ENCODE data around the gene ADGRV1. TPM values are rescaled to one million over a fixed set of nuclear protein-coding genes. Genes with fewer than 3 reads are reported as not detected.

ADGRV1 gene
- total RNA-seq, 1 donor from 2014 or later: 31.9 TPM

DNA sequence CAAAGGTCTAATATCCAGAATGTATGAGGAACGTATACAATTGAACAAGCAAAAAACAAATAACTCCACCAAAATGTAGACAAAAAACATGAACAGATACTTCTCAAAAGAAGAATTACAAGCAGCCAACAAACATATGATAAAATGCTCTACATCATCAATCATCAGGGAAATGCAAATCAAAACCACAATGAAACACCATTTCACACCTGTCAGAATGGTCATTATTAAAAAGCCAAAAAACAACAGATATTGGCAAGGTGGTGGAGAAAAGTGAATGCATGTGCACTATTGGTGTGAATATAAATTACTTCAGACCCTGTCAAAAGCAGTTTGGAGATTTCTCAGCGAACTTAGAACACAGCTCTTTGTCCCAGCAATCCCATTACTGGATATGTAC lies 510.8 kb downstream of the ADGRV1 start:
- no peak for DNase-seq (ENCODE audit: low spot score)

DNA sequence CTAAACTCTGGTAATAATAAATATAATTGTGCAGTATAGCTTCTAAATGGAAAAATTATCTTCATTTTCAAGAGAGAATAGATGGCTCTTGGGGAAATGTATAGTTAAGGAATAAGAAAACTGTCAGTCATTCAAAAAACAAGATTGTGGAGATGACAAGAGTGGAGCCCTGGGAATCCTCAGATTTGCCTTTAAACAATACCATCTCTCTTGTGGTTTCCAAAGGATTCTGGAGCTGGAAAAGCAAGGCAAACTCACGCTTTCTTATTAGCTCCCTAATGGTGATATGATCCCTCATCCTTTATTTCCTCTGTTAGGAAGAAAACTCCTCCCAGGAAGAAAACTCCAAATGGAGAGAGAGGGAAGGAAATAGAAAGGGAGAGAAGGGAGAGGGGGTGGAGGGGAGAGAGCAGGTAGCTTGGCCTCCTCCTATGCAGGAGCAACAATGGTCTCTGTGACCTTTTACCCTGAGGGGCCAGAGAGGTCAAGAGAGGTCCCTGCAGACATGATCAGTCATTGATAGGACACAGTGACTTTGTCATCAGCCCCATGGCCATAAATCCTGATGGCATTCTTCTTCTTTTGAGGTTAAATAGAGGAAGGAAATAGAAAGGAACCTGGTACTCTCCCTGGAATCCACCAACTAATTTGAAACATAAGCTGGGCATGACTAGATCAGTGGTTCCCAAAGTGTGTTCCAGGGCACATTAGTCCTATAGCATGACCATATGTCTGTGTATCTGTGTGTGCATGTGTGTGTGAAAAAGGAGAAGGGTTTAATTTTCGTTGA lies 512.4 kb downstream of the ADGRV1 start:
- no peak for DNase-seq (ENCODE audit: low spot score)

DNA sequence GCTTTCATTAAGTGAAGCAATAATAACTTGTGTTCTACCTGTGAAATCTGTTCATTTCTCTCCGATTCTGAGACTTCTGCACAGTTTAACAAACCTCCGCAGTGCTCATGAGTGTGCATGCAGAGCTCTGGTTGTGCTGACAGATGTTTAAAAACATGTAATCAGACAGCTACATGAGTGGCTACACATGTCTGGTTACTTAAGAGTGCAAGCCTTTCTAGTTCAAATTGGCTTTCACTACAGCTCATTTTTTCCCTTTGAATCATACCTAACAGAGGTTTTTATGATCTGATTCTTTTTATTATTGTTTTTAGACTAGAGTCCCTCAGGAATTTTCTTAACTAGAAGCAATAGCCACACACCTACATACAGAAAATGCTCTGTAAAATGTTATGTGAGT lies 514.3 kb downstream of the ADGRV1 start:
- DNase-seq (ENCODE audit: low spot score): no peak

DNA sequence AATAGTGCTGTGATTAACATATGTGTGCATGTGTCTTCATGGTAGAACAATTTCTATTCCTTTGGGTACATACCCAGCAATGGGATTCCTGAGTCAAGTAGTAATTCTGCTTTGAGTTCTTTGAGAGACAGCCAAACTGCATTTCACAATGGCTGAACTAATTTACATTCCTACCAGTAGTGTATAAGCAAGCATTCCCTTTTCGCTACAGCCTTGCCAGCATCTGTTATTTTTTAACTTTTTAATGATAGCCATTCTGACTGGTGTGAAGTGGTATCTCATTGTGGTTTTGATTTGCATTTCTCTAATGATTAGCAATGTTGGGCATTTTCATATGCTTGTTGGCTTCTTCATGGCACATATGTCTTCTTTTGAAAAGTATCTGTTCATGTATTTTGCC lies 516.0 kb downstream of the ADGRV1 start:
- DNase-seq (ENCODE audit: low spot score): peak; percentile 28

DNA sequence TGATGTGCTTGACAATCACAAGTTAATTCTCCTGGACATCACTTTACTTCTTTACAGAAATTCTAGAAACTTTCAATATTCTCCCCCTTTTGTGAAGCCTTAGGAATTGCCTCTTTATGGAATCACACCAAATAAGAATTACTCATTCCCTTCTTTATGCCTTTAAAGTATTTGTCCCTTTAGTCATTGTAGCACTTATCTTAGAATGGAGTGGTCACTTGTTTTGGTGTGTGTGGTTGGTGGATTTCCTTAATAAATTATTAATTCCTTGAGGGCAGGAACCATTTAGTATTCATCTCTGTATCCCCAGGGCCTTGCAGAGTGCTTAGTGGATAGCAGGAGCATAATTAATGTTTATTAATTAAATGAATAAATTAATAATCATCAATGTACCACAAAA lies 517.5 kb downstream of the ADGRV1 start:
- DNase-seq (ENCODE audit: low spot score): no peak

DNA sequence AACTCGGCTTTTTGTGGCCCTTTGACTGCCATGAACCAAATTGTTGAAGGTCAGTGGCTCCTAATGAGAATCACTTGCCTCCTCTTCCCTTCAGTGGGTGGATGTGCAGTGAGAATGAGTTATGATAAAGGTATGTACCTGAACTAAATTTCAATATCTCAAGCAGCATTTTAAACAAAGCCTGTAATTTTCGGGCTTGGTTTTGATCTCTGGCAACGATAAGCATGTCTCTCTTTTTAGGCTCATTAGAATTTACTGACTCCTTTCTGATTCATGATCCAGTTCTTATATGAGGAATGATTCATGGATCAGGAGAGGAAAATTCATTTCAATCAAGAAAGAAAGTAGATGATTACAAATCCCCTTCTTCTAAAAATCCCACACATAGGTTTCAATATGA lies 519.0 kb downstream of the ADGRV1 start:
- no peak for DNase-seq (ENCODE audit: low spot score)

DNA sequence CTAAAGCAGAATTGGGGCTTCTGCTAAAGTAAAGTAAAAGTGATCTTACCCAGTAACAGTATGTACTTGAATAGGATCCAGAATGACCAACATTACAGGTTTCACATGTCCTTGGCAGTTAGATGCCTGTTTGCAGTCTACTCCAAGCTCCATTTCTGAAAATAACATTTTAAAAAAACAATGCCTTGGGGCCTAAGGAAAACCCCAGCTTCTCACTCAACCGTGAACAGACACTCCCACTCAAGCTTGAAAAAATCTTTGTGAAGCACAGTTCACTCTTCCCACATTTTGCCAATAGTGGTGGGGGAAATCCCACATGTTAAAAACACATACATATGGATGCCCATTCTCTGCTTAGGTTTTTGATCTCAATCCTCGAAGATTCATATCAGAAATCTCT lies 520.4 kb downstream of the ADGRV1 start:
- DNase-seq (ENCODE audit: low spot score): no peak

DNA sequence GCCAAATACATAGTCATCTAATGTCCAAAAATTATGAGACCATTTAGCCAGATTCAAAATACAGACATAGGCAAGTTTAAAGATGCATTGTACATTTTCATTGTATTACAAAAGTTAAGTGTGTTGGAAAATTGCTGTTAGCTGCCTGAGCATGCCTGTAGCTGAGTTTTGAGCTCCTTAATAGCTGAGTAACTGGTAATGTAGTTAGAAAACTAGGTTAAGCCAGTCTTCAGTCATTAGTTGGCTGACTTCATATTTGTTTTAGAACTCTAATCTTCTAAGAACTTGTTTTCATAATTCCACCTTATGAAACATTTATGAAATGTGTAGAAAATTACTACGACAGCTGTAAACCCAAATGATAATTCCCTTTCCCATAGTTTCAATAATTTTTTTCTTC lies 531.2 kb downstream of the ADGRV1 start:
- DNase-seq (ENCODE audit: low spot score): no peak

DNA sequence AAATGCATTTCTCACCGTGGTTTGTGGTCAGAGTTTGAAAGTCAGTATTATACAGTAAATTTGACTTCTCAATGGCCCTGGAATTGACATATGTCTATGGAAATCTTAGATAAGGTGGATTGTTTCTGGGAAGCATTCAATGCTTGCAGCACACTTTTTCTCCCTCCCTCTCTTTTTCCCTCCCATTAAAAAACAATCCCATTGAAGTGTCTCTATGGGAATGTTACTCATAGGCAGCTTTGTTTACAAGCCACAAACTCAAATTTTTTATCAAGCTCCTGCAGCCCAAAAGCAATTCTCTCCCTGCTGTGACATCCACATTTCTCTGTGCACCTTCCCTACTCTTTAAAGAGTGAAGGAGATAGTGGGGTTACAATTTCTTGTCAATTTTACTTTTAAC lies 532.4 kb downstream of the ADGRV1 start:
- no peak for DNase-seq (ENCODE audit: low spot score)

DNA sequence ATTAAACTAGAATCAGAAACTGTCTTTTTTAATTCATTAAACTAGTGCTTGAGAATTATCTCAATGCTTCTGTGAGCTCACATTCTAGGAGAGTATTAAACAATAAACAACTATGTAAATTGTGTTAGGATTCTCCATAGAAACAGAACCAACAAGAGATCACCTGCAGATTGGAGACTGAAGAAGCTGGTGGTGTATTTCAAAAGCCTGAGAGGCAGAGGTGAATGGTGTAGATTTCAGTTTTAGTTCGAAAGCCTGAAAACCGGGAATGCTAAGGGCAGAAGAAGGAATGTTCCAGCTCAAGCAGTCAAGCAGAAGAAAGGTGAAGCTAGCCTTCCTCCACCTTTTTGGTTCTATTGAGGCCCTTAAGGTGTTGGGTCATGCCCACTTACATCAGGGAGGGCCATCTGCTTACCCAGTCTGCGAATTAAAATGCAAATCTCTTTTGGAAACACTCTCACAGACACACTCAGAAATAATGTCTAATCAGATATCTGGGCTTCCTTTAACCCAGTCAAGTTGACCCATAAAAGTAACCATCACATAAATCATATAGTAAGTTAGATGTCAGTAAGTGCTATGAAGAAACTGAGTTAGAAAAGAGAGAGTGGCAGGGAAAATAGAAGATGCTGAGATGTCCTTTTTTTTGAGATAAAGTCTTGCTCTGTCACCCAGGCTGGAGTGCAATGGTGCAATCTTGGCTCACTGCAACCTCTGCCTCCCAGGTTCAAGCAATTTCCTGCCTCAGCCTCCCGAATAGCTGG lies 533.1 kb downstream of the ADGRV1 start:
- no peak for DNase-seq (ENCODE audit: low spot score)

DNA sequence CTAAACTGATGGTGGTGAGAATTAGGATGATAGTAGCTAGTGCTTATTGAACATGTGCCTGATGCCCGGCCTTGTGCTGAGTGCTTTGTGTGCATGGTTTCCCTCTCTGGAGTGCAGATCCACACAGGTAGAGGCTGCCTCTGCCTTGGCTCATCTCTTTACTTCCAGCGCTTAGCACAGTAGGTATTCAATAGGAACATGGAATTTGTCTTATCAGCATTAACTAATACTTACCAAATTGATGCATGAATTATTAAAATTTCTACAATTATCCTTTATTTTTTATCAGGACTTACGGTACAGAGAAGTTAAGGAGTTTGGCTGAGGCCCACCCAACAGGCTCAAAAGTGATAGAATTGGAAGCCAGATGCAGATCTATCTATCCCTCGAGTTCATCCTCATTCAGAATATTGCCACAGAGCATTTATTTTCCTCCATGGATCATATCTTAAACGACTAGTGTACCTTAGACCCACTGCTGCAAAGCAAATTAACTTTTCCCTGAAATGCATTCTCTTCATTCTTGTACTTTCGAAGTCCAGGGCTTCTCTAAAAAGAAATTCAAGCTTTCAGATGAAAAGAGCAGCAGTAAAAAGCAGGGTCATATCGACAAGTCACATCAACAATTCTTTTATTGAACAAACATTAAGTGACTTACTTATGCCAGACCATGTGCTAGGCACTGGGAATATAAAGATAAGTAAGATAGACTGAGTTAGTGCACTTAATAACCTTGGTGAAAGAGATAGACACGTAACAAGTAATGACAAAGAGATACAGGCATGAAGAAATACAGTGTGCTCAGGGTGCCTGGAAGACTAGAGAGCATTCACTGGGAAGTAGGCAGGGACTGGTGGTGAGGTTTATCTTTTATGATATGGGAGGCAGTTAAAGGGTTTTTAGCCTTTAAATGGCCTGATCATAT lies 534.5 kb downstream of the ADGRV1 start:
- no peak for DNase-seq (ENCODE audit: low spot score)

DNA sequence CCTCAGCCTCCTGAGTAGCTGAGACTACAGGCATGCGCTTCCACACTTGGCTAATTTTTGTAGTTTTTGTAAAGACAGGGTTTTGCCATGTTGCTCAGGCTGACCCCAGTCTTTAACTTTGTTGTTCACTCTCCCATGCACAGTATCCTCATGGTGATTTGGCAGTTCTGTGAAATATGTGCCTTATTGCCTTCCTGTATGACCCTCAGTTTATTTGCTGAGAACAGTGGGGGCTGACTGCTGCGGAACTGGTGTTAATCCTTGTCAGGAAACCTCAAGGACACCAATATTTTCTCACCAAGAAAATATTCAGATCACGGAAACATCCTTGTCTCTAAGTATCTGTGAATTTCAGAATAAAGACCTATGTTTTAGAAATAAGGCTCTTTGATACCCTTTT lies 536.7 kb downstream of the ADGRV1 start:
- DNase-seq (ENCODE audit: low spot score): no peak

DNA sequence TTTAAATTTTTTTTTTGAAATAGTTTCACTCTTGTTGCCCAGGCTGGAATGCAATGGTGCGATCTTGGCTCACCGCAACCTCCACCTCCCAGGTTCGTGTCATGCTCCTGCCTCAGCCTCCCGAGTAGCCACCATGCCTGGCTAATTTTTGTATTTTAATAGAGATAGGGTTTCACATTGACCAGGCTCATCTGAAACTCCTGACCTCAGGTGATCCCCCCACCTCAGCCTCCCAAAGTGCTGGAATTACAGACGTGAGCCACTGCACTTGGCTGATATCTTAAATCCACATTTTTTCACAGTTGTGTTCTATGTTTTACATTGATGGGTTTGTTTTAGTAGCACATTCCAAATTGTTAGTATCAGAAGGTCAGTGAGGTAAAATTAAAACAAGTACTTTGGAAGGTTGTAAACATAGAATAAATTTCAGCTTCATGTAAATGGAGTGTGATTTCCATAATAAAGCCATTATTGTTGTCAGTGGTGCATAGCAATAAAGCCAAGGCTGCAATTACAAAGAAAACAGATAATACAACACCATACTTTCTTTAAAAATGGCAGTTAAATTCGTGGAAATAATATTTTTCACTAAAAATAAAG lies 537.3 kb downstream of the ADGRV1 start:
- DNase-seq (ENCODE audit: low spot score): no peak

DNA sequence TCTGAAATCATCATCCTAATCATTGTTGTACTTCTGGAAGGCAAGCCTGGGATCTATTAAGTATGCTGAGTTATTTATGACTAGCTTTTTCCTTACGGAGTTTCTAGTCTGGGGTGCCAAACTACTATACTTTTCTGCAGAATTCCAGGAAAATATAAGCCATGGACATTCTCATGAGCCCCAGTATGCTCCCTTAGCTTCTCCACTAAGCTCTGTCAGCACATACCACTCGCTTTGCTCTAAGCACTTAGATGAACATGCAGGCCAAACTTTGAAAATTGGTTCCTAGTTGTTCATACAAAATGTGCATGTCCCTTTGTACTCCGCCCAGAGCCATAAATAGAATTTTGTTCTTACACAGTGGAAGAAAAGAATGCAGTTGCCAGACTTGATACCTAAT lies 539.9 kb downstream of the ADGRV1 start:
- no peak for DNase-seq (ENCODE audit: low spot score)

DNA sequence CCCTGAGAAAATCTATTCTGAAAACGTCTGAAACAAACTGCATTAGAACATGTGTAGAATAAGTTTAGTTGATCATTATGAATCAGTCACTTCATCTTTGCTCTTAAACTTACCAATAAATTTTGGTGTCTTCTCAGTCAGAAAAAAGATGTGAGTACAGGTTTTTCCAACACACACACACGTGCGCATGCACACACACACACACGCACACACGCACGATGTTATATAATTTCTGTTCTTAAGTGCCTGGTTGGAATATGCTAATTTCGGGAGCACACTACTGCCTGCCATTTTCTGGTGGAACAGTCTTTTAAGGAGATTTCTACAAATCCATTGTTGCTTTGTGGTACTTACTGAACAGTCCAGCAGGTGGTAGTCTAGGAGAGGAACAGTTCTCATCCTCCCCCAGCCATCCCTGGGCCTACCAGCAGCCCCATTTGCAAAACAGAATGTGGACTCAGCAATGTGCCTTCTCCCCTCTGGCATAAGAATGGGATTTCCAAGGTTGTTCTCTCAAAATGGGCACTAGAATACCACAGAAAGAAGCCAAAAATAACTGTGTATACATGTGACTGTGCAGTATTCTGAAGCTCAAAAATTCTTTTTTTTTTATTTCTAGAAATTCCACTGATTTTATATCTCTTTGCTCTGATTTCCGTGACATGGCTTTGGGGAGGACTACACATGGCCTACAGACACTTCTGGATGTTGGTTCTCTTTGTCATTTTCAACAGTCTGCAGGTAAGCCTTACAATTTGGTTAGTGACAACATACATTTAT lies 543.2 kb downstream of the ADGRV1 start:
- peak; percentile 64 for DNase-seq (ENCODE audit: low spot score)

DNA sequence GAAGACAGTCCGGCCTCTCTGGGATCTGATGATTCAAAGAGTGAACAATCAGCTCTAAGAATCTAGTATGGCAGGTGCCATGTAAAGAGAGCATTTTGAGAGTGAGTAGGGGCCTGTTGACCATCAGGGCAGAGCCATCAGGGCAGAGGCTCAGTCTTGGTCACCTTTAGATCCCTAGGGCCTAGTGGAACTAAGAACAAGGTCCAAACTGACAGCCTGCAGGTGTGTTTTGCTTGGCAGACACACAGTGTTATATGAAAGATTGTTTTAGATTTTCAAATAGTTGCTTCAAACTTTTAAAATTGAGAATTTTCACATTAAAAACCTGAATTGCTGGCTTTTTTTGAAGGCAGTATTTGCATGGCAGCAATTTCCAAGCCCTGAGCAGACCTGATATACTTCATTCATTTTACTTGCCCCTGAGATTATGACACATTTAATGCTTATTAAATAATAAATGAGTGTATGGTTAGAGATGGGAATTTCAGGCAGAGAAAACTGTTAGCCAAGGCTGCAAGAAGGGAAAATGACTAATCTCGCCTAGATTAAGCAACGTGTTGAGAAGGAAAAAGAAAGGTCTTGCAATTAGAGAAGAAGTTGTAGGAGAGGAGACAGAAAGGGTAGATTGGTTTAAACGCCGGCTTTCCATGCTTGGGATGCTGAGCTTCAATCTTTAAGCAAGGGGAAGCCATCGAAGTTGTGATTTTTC lies 544.9 kb downstream of the ADGRV1 start:
- DNase-seq (ENCODE audit: low spot score): no peak

DNA sequence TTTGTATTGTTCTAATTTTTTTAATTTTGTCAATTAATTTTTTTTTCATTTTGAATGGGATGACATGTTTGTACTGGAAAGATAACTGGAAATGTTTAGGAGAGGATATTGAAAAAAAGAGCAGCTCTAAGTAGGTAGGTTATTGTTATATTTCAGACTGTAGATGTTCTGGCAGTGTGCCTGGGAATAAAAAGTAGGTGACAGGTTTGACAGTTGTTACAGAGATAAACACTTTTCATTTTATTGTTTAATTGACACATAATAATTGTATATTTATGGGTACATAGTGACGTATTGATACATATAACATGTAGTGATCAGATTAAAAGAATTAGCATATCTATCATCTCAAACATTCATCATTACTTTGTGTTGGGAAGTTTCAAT lies 545.5 kb downstream of the ADGRV1 start:
- no peak for DNase-seq (ENCODE audit: low spot score)

DNA sequence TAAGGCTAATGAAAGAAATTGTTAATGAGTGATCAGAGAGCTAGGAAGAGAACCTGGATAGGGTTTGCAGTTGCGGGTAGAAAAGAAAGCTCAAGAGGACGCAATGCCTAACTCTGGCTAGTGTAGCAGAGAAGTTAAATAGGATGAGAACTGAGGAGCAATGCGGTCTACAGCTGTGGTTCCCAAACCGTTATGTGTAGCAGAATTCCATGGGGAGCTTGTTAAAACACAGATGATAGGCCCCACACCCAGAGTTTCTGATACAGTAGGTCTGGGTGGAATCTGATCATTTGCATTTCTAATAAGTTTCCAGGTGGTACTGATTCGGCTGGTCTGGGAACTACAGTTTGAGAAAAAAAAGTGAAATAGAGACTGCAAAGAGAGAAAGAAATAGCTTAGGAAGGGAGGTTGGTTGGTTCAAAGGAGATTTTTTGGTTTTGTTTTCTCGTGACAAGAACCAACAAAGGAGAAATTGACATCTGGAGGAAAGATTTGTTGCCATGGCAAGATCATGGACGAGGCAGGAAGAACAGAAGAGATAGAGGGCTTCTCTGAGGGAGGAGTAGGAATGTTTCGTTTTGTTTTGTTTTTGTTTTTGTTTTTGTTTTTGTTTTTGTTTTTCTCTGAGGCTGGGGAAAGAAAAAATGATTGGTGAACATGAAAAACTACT lies 548.4 kb downstream of the ADGRV1 start:
- DNase-seq (ENCODE audit: low spot score): no peak

DNA sequence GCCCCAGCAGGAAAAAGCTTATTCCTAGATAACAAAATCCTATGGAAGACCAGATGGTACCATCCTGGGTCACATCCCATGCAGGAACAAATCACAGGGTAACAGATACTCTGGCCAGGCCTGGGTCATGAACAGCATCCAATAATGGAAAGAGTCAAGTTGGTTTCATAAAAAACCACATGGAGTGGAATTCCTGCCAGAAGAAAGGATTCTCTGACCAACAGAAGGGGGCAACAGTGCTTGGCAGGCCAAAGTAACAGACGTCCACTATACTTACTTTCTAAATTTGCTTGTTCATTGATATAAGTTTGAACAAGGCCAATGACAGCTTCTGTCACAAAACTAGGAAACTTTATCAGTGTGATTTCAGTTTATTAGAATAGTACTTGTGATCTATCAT lies 551.0 kb downstream of the ADGRV1 start:
- DNase-seq (ENCODE audit: low spot score): no peak

DNA sequence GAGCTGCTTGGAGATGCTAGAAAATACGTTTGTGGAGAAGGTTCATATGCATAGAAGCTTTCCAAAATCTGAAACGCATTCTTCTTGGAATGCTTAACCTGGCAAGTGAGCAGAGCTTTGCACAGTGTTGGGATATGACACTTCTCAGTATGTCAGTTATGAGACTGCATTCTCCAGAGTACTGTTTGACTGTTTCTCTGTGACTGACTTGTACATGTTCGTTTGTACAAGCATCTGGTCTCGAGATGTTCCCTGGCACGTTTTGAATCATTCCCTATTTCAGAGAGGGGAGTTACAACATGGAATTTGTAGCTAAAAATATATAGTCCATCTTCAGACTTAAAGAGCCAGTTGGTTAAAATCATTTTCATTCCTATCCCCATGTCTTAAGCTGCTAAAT lies 552.1 kb downstream of the ADGRV1 start:
- DNase-seq (ENCODE audit: low spot score): no peak

Measured in mucosa of gallbladder (tissue), 1 donor.